Parathyroid adenoma (tissue), 2 donors: Measurements from ENCODE around the gene LNP1.

Experiments used
- H2AFZ ChIP-seq: fragments of 300-600 bp; sonication (generic); one replicate; pipeline ENCODE4 v1.7.0; 2017; ENCODE audit warnings: antibody characterized with exemption, mild to moderate bottlenecking
- H3K27ac ChIP-seq: fragments of 300-600 bp; sonication (generic); one replicate; pipeline ENCODE4 v1.7.0; 2017
- H3K27me3 ChIP-seq: fragments of 300-600 bp; sonication (generic); one replicate; pipeline ENCODE4 v1.7.0; 2017; ENCODE audit warnings: low read length; ENCODE audit not compliant: control insufficient read depth, insufficient read depth
- H3K36me3 ChIP-seq: fragments of 300-600 bp; sonication (generic); one replicate; pipeline ENCODE4 v1.7.0; 2017; ENCODE audit warnings: low read length; ENCODE audit not compliant: control insufficient read depth, insufficient read depth
- H3K4me1 ChIP-seq: fragments of 300-600 bp; sonication (generic); one replicate; pipeline ENCODE4 v1.7.0; 2017; ENCODE audit warnings: control low read depth
- H3K4me2 ChIP-seq: fragments of 300-600 bp; sonication (generic); one replicate; pipeline ENCODE4 v1.7.0; 2017; ENCODE audit warnings: low read length
- H3K4me3 ChIP-seq: fragments of 300-600 bp; sonication (generic); one replicate; pipeline ENCODE4 v1.7.0; 2017; ENCODE audit warnings: low read depth, low read length
- H3K79me2 ChIP-seq: fragments of 300-600 bp; sonication (generic); one replicate; pipeline ENCODE4 v1.7.0; 2017; ENCODE audit warnings: control low read depth
- H3K9ac ChIP-seq: fragments of 300-600 bp; sonication (generic); one replicate; pipeline ENCODE4 v1.7.0; 2017; ENCODE audit warnings: mild to moderate bottlenecking
- H3K9me3 ChIP-seq: fragments of 300-600 bp; sonication (generic); one replicate; pipeline ENCODE4 v1.7.0; 2017; ENCODE audit warnings: low read length; ENCODE audit not compliant: control insufficient read depth
- TF ChIP-seq, protein P1 (sequence below): fragments of 300-600 bp; sonication (generic); IDR thresholded peaks from one replicate; pipeline ENCODE4 v1.7.0; 2017; ENCODE audit warnings: antibody characterized with exemption, mild to moderate bottlenecking
- donor health status: primary hyperparathyroidism.

The LNP1 gene

DNA sequence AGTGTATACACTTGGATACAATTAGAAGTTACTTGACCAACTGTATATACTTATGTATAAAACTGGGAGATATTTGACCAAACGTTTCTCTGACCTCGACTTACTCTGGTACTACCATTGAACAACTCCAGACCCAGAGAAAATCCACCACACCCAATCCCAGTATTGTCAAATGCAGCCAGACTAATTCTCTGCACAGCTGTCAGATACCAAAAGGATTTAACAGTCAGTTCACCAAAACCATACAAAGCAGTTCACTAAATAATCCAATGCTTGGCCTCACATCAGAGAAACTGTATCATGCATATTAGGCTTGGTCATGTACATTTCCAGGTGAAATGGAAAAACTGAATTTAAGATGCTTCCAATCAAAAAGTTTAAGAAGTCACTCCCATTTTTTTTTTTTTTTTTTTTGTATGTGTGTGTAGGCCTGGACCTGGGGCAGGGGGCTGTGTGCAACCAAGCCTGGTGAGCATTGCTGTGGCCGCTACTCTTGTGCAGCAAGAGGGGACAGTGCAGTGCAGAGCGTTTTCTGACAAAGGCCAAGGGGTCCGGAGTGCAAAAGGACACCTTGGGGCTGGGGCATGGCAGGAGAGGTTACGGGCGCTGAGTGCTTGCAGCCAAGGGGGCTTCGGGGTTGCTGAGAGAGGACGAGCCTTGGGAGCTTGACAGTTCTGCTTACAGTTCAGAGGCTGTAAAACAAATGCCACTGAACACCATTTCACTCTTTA, 1.8 kb upstream of the LNP1 start:
- Histone ChIP-seq H3K4me1 (peaks cover 12% of the 10 kb centered on the region), H3K4me2 (peak overlapping the region; percentile 95), H3K9ac (no peak overlapping the region), H2AFZ (no peak overlapping the region), H3K36me3 (no peaks in the 10 kb centered on the region), H3K27me3 (no peaks in the 10 kb centered on the region), H3K9me3 (no peaks in the 10 kb centered on the region), H3K27ac (no peak overlapping the region), H3K4me3 (peak overlapping the region; percentile 97), H3K79me2 (peaks cover 44% of the 10 kb centered on the region)
- TF ChIP-seq, protein P1, sequence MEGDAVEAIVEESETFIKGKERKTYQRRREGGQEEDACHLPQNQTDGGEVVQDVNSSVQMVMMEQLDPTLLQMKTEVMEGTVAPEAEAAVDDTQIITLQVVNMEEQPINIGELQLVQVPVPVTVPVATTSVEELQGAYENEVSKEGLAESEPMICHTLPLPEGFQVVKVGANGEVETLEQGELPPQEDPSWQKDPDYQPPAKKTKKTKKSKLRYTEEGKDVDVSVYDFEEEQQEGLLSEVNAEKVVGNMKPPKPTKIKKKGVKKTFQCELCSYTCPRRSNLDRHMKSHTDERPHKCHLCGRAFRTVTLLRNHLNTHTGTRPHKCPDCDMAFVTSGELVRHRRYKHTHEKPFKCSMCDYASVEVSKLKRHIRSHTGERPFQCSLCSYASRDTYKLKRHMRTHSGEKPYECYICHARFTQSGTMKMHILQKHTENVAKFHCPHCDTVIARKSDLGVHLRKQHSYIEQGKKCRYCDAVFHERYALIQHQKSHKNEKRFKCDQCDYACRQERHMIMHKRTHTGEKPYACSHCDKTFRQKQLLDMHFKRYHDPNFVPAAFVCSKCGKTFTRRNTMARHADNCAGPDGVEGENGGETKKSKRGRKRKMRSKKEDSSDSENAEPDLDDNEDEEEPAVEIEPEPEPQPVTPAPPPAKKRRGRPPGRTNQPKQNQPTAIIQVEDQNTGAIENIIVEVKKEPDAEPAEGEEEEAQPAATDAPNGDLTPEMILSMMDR: no peak

DNA sequence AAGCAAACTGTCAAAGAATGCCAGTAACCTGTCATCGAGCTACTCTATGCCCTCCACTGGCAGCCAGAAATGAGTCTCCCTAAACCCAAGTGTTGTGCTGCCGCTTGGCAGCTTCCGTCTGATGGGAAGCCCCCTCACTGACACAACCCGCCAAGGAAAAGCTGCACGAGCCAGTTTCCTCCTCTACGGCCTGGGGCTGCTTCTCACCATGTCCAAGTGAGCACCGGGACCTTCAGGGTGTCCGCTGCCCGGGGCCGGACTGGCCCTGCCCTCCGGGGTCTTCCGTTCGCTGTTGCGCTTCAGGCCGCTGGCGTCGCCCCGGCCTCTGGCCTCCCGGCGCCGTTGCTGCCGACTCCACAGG, 940 bp upstream of the LNP1 start:
- Histone ChIP-seq H3K4me3 (peak overlapping the region; percentile 97), H3K9me3 (no peaks in the 10 kb centered on the region), H3K4me1 (peaks cover 12% of the 10 kb centered on the region), H3K36me3 (no peaks in the 10 kb centered on the region), H3K79me2 (peaks cover 40% of the 10 kb centered on the region), H3K4me2 (peak overlapping the region; percentile 95), H3K27ac (peak overlapping the region; percentile 88), H3K9ac (peak overlapping the region; percentile 91), H2AFZ (peak overlapping the region; percentile 95), H3K27me3 (no peaks in the 10 kb centered on the region)
- TF ChIP-seq, protein P1: no peak

DNA sequence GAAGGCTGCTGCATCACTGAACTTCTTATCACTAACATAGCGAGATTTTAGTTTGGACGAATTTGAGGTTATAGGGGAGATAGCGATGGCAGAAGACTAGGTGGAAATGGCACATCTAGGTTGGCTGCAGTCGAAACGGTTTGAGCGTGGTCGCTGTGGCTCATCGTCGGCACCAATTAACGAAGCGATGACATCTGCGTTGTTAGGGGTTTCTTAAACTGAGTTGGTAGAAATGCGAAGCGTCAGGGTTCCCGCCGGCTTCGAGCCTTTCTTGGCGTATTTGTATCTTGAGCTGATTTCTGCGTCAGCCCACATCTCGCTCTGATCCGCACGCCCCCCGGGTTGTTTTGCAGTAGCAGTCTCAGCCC, 319 bp downstream of the LNP1 start:
- no peaks in the 10 kb centered on the region for H3K9me3 ChIP-seq
- peaks cover 33% of the 10 kb centered on the region for H3K79me2 ChIP-seq
- H3K4me2 ChIP-seq: peak overlapping the region; percentile 95
- no peaks in the 10 kb centered on the region for H3K27me3 ChIP-seq
- H3K4me3 ChIP-seq: peak overlapping the region; percentile 97
- no peaks in the 10 kb centered on the region for H3K36me3 ChIP-seq
- peak overlapping the region; percentile 2 for H3K9ac ChIP-seq
- H2AFZ ChIP-seq: peak overlapping the region; percentile 95
- TF ChIP-seq, protein P1: no peak
- peaks cover 12% of the 10 kb centered on the region for H3K4me1 ChIP-seq
- H3K27ac ChIP-seq: peak overlapping the region; percentile 88

DNA sequence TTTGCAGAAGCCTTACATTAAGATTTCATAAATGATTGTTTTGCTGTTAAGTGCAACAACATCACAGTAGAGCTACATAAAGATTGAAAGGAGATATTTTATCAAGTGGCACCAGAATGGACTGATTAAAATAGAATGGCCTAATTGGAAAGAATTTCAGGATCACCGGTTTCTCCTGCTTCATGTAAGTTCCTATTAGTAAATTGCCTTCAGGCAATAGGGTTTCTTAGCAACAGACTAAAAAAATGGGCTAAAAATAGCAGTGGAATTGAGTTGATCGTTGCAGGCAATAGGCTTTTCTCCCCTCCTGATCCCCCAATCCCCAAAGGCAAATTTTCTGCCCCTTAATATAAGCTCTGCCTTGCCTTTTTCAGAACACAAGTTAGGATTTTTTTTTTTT, 917 bp downstream of the LNP1 start:
- Histone ChIP-seq H3K79me2 (peaks cover 28% of the 10 kb centered on the region), H3K9me3 (no peaks in the 10 kb centered on the region), H3K27me3 (no peaks in the 10 kb centered on the region), H3K4me2 (peak overlapping the region; percentile 95), H3K9ac (peak overlapping the region; percentile 2), H2AFZ (peak overlapping the region; percentile 95), H3K4me3 (peak overlapping the region; percentile 97), H3K4me1 (peaks cover 12% of the 10 kb centered on the region), H3K36me3 (no peaks in the 10 kb centered on the region), H3K27ac (peak overlapping the region; percentile 88)
- TF ChIP-seq, protein P1: no peak

DNA sequence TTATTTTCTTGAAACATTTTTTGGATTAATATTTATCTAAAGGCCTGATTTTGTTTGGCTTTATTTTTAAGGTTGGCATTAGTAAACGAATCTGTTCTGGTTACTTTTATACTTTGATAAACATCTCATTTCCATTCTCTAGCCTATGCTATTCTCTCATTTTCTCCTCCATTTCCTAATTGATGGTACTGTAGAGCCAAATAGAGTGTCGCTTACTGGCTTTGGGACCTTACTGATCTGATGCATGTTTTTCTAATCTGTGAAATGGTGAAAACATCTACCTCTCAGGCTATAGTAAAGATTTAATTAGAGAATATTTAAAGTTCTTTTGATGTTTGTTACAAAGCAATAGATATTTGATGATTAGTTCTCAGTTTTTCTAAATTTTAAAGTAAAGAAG, 1.6 kb downstream of the LNP1 start:
- no peaks in the 10 kb centered on the region for H3K9me3 ChIP-seq
- H3K27me3 ChIP-seq: no peaks in the 10 kb centered on the region
- peak overlapping the region; percentile 95 for H3K4me2 ChIP-seq
- TF ChIP-seq, protein P1: no peak
- no peak overlapping the region for H3K27ac ChIP-seq
- peak overlapping the region; percentile 95 for H2AFZ ChIP-seq
- no peaks in the 10 kb centered on the region for H3K36me3 ChIP-seq
- peaks cover 12% of the 10 kb centered on the region for H3K4me1 ChIP-seq
- peaks cover 23% of the 10 kb centered on the region for H3K79me2 ChIP-seq
- no peak overlapping the region for H3K9ac ChIP-seq
- H3K4me3 ChIP-seq: no peak overlapping the region
